H1 (cell line): ENCODE measurements around the gene GET3.

Source experiments
- CHD2 ChIP-seq: IDR thresholded peaks from 2 replicates; pipeline ENCODE4 v1.6.1; 2012; ENCODE audit warnings: low read length, improper control_type of control experiment
- EZH2 ChIP-seq: fragments of 200-600 bp; sonication (generic); IDR thresholded peaks from 2 replicates; pipeline ENCODE4 v1.7.1; 2012; ENCODE audit warnings: low read depth, mild to moderate bottlenecking, moderate library complexity, low read length, inconsistent platforms; ENCODE audit not compliant: severe bottlenecking
- JUN ChIP-seq: IDR thresholded peaks from 2 replicates; pipeline ENCODE4 v1.6.1; 2011; ENCODE audit warnings: low read depth, mild to moderate bottlenecking, improper control_type of control experiment, low read length
- KDM1A ChIP-seq: fragments of 200-600, 300-600 bp; sonication (generic); IDR thresholded peaks from 2 replicates; pipeline ENCODE4 v1.7.1; 2016; ENCODE audit warnings: mild to moderate bottlenecking, low read length, borderline replicate concordance
- POLR2A ChIP-seq, 2 experiments: IDR thresholded peaks; 1 replicate in 1 of 2; 2 replicates in 1 of 2; pipeline ENCODE4 v1.6.1; 2011; ENCODE audit warnings: low read depth in 2 of 2, low read length in 2 of 2, mild to moderate bottlenecking in 2 of 2; ENCODE audit errors: control extremely low read depth in 1 of 2
- POLR2AphosphoS5 ChIP-seq: IDR thresholded peaks from 2 replicates; pipeline ENCODE4 v1.6.1; 2011; ENCODE audit warnings: low read depth, low read length
- RAD21 ChIP-seq, 2 experiments: IDR thresholded peaks in 1 of 2; conservative IDR thresholded peaks in 1 of 2; 2 replicates each; pipeline ENCODE4 v1.6.1; 2011; ENCODE audit warnings: low read depth in 2 of 2, low read length in 2 of 2, improper control_type of control experiment in 1 of 2, inconsistent platforms in 1 of 2, mild to moderate bottlenecking in 1 of 2, moderate library complexity in 1 of 2
- SUZ12 ChIP-seq: fragments of 200-600 bp; sonication (generic); IDR thresholded peaks from 2 replicates; pipeline ENCODE4 v1.6.1; 2012; ENCODE audit warnings: mild to moderate bottlenecking, inconsistent platforms, low read length, moderate library complexity, mixed read lengths
- ZNF274 ChIP-seq: IDR thresholded peaks from 2 replicates; pipeline ENCODE4 v1.7.0; 2012; ENCODE audit warnings: low read length, borderline replicate concordance; ENCODE audit errors: extremely low read depth
- TF ChIP-seq, protein P1 (sequence below): IDR thresholded peaks from 2 replicates; pipeline ENCODE4 v1.6.1; 2011; ENCODE audit warnings: low read length, improper control_type of control experiment
- TF ChIP-seq, protein P2 (sequence below), 3 experiments: IDR thresholded peaks; 1 replicate in 2 of 3; 2 replicates in 1 of 3; pipeline versions ENCODE4 v1.5.1 to v1.6.1; 2011; ENCODE audit warnings: low read length in 3 of 3, mild to moderate bottlenecking in 3 of 3, inconsistent platforms in 2 of 3, low read depth in 1 of 3, moderate library complexity in 1 of 3; ENCODE audit not compliant: insufficient read depth in 1 of 3; ENCODE audit errors: control extremely low read depth in 1 of 3
- TF ChIP-seq, protein P3 (sequence below): IDR thresholded peaks from 2 replicates; pipeline ENCODE4 v1.6.1; 2011; ENCODE audit warnings: low read depth, mild to moderate bottlenecking, low read length; ENCODE audit not compliant: insufficient read depth
- TF ChIP-seq, protein P4 (sequence below): IDR thresholded peaks from 2 replicates; pipeline ENCODE4 v1.6.1; 2012; ENCODE audit warnings: inconsistent platforms

DNA sequence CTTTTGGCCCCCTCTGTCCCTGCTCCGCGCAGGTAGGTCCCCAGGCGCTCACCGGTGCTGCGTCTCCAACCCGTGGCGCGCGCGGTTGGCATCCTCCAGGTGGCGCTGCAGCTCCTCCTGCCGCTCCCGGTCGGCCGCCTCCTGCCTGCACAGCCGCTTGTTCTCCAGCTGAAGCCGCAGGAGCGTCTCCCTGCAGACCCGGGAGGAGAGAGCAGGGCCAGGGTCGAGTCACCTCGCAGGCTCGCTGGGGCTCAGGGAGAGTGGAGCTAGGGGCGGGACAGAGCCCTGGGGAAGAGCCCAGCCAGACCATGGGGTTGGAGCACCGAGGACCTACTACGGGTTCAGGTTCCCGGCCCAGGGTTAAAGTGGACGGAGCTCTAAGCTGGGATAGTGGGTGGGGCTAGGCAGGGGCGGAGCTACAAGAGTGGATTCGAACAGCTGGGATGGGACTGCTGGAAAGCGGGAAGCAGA, 28.8 kb downstream of the GET3 start:
- TF ChIP-seq EZH2, result no peak
- TF ChIP-seq, protein P1, sequence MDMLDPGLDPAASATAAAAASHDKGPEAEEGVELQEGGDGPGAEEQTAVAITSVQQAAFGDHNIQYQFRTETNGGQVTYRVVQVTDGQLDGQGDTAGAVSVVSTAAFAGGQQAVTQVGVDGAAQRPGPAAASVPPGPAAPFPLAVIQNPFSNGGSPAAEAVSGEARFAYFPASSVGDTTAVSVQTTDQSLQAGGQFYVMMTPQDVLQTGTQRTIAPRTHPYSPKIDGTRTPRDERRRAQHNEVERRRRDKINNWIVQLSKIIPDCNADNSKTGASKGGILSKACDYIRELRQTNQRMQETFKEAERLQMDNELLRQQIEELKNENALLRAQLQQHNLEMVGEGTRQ, result no peak
- TF ChIP-seq, protein P2, sequence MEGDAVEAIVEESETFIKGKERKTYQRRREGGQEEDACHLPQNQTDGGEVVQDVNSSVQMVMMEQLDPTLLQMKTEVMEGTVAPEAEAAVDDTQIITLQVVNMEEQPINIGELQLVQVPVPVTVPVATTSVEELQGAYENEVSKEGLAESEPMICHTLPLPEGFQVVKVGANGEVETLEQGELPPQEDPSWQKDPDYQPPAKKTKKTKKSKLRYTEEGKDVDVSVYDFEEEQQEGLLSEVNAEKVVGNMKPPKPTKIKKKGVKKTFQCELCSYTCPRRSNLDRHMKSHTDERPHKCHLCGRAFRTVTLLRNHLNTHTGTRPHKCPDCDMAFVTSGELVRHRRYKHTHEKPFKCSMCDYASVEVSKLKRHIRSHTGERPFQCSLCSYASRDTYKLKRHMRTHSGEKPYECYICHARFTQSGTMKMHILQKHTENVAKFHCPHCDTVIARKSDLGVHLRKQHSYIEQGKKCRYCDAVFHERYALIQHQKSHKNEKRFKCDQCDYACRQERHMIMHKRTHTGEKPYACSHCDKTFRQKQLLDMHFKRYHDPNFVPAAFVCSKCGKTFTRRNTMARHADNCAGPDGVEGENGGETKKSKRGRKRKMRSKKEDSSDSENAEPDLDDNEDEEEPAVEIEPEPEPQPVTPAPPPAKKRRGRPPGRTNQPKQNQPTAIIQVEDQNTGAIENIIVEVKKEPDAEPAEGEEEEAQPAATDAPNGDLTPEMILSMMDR (IDR thresholded peaks at IDR 0.05; ENCODE audit: control extremely low read depth in 1 of 3, insufficient read depth in 1 of 3, low read depth in 1 of 3, low read length in 3 of 3), result no peak
- TF ChIP-seq POLR2AphosphoS5, result no peak
- TF ChIP-seq RAD21 (IDR thresholded peaks at IDR 0.05 in 1 of 2, conservative IDR thresholded peaks at IDR 0.05 in 1 of 2; ENCODE audit: low read depth in 2 of 2, low read length in 2 of 2), result no peak
- no peak for TF ChIP-seq POLR2A (IDR thresholded peaks at IDR 0.05; ENCODE audit: control extremely low read depth in 1 of 2, low read depth in 2 of 2, low read length in 2 of 2)
- TF ChIP-seq KDM1A, result no peak
- TF ChIP-seq JUN, result no peak
- no peak for TF ChIP-seq CHD2
- TF ChIP-seq, protein P3, sequence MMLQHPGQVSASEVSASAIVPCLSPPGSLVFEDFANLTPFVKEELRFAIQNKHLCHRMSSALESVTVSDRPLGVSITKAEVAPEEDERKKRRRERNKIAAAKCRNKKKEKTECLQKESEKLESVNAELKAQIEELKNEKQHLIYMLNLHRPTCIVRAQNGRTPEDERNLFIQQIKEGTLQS, result no peak
- TF ChIP-seq, protein P4, sequence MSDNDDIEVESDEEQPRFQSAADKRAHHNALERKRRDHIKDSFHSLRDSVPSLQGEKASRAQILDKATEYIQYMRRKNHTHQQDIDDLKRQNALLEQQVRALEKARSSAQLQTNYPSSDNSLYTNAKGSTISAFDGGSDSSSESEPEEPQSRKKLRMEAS, result no peak
- TF ChIP-seq SUZ12, result no peak
- no peak for TF ChIP-seq ZNF274
